Measurements from ENCODE around the gene ZNF502. TPM values are rescaled to one million over a fixed set of nuclear protein-coding genes. Genes with fewer than 3 reads are reported as not detected.

ZNF502 gene
- total and polyA plus RNA-seq, 2 of the 13 experiments (the other 11 are each of a cell fraction or from before 2014, with no cell fraction given): not detected

GRCh38 chr3:44729384-44729910 is 17.0 kb downstream of the ZNF502 start, which contains the start of gene ZNF501 (continued):
- peak; percentile 96 for TF ChIP-seq KLF12 (CRISPR knock-in tag; IDR thresholded peaks at IDR 0.05; ENCODE audit: borderline replicate concordance)
- peak; percentile 93 for TF ChIP-seq ELF1 (CRISPR knock-in tag; IDR thresholded peaks at IDR 0.05)
- 0 out of 2 replicates have a peak, but pooled peaks have one; percentile 27 for TF ChIP-seq GATA4 (IDR thresholded peaks at IDR 0.05; ENCODE audit: borderline replicate concordance, low read depth)
- no peak for TF ChIP-seq U2AF2 (IDR thresholded peaks at IDR 0.05; ENCODE audit: low read depth, low read length)
- peak; percentile 80 for TF ChIP-seq HNRNPLL (IDR thresholded peaks at IDR 0.05; ENCODE audit: low read depth, low read length, poor library complexity, severe bottlenecking)
- TF ChIP-seq ZNF20 (CRISPR knock-in tag; IDR thresholded peaks at IDR 0.05): no peak
- TF ChIP-seq HOXD1 (CRISPR knock-in tag; IDR thresholded peaks at IDR 0.05): peak; percentile 76
- TF ChIP-seq, protein P1, sequence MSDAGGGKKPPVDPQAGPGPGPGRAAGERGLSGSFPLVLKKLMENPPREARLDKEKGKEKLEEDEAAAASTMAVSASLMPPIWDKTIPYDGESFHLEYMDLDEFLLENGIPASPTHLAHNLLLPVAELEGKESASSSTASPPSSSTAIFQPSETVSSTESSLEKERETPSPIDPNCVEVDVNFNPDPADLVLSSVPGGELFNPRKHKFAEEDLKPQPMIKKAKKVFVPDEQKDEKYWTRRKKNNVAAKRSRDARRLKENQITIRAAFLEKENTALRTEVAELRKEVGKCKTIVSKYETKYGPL (CRISPR knock-in tag; IDR thresholded peaks at IDR 0.05): no peak
- 0 out of 2 replicates have a peak, but pooled peaks have one; percentile 64 for TF ChIP-seq ZC3H13 (CRISPR knock-in tag; IDR thresholded peaks at IDR 0.05)
- TF ChIP-seq, protein P2, sequence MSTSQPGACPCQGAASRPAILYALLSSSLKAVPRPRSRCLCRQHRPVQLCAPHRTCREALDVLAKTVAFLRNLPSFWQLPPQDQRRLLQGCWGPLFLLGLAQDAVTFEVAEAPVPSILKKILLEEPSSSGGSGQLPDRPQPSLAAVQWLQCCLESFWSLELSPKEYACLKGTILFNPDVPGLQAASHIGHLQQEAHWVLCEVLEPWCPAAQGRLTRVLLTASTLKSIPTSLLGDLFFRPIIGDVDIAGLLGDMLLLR (CRISPR knock-in tag; IDR thresholded peaks at IDR 0.05): 0 out of 2 replicates have a peak, but pooled peaks have one; percentile 78
- peak; percentile 76 for TF ChIP-seq KDM3A (CRISPR knock-in tag; IDR thresholded peaks at IDR 0.05; ENCODE audit: low read depth)
- peak; percentile 81 for TF ChIP-seq ZBTB21 (CRISPR knock-in tag; IDR thresholded peaks at IDR 0.05)
- TF ChIP-seq ZNF607 (CRISPR knock-in tag; IDR thresholded peaks at IDR 0.05; ENCODE audit: borderline replicate concordance): peak; percentile 45; the same call in 1 of the 2 replicates
- peak; percentile 93 for TF ChIP-seq BORCS8-MEF2B (CRISPR knock-in tag; IDR thresholded peaks at IDR 0.05)
- peak; percentile 97 for TF ChIP-seq ZNF292 (CRISPR knock-in tag; IDR thresholded peaks at IDR 0.05; ENCODE audit: borderline replicate concordance, low read depth)
- peak; percentile 98 for TF ChIP-seq HOXA3 (CRISPR knock-in tag; IDR thresholded peaks at IDR 0.05)
- TF ChIP-seq ZNF564 (CRISPR knock-in tag; IDR thresholded peaks at IDR 0.05): peak; percentile 90
- TF ChIP-seq, protein P3, sequence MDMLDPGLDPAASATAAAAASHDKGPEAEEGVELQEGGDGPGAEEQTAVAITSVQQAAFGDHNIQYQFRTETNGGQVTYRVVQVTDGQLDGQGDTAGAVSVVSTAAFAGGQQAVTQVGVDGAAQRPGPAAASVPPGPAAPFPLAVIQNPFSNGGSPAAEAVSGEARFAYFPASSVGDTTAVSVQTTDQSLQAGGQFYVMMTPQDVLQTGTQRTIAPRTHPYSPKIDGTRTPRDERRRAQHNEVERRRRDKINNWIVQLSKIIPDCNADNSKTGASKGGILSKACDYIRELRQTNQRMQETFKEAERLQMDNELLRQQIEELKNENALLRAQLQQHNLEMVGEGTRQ (IDR thresholded peaks at IDR 0.05; ENCODE audit: low read depth, low read length): no peak
- TF ChIP-seq, protein P3 (CRISPR knock-in tag; IDR thresholded peaks at IDR 0.05; ENCODE audit: borderline replicate concordance): no peak; the same call in 1 of the 2 replicates
- no peak for TF ChIP-seq ZNF615 (CRISPR knock-in tag; IDR thresholded peaks at IDR 0.05; ENCODE audit: borderline replicate concordance)
- TF ChIP-seq SAFB2 (CRISPR knock-in tag; IDR thresholded peaks at IDR 0.05; ENCODE audit: borderline replicate concordance, low read depth): peak; percentile 84; the same call in 1 of the 2 replicates
- peak; percentile 63; the same call in 1 of the 2 replicates for TF ChIP-seq HBP1 (CRISPR knock-in tag; IDR thresholded peaks at IDR 0.05; ENCODE audit: low read depth)
- peak; percentile 92 for TF ChIP-seq RFXAP (CRISPR knock-in tag; IDR thresholded peaks at IDR 0.05; ENCODE audit: borderline replicate concordance)
- peak; percentile 87 for TF ChIP-seq RBAK (CRISPR knock-in tag; IDR thresholded peaks at IDR 0.05)
- TF ChIP-seq PAWR (CRISPR knock-in tag; IDR thresholded peaks at IDR 0.05; ENCODE audit: borderline replicate concordance): no peak
- no peak for TF ChIP-seq ZC3H4 (CRISPR knock-in tag; IDR thresholded peaks at IDR 0.05; ENCODE audit: borderline replicate concordance)
- no peak for TF ChIP-seq ZNF660 (CRISPR knock-in tag; IDR thresholded peaks at IDR 0.05; ENCODE audit: borderline replicate concordance, low read depth)

Data from HepG2 (cell line).